AG08395 (cell line): ENCODE results near the gene NAP1L1.

Source experiments
- DNase-seq: peaks from one replicate; pipeline ENCODE4 v3.0.0; 2012; ENCODE audit warnings: mixed read lengths, low spot score

Gene NAP1L1

DNA sequence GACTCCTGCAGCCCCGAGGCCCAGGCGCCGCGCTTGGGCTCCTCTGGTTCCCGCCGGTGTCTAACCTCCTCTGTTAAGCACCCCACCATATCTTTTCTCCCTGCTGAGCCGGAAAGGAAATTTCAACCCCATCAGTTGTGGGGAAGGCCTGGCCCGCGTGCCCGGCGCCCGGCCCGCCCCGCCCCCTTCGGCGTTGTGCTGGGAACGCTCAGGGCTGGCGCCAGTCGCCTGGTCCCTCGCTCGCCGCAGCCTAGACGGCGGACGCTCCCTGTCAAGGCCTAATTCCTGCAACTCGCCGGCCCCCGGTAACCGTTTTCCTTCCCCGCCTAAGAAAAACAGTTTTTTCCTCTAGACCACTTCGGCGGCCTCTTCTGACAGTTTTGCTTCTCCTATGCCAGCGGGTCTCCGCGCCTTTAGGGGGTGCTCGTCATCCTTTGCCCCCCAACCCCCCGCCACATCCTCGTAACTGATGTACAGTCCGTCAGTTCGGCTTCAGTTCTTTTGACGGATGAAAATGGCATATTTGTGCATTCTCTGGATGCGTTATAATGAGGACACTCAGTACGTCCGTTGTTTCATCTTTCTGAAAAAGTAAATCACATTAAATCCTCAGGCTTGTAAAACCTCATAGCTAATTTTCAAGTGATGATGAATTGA lies 506 bp upstream of the NAP1L1 start:
- peak; percentile 78 for DNase-seq

- DNase-seq: no peak
Measured at GRCh38 chr12:76083246-76083903, 1.1 kb downstream of the NAP1L1 start.

DNA sequence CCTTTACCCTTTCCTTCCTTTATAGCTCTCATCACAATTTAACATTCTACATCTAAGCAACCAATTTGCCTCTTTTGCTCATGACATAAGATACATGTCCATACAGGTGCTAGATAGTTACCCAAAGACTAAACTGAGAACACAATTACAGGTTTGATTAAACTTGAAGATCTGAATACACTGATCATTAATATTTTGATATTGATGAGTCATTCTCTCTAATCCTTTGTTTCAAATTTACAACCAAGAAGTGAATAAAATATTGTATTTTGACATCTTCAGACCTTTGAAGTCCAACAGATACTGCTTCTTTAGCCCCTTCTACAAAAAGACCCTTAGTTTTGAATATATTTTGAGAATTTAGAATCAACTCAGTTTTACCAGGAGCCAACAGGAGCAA lies 2.6 kb downstream of the NAP1L1 start:
- DNase-seq: no peak

DNA sequence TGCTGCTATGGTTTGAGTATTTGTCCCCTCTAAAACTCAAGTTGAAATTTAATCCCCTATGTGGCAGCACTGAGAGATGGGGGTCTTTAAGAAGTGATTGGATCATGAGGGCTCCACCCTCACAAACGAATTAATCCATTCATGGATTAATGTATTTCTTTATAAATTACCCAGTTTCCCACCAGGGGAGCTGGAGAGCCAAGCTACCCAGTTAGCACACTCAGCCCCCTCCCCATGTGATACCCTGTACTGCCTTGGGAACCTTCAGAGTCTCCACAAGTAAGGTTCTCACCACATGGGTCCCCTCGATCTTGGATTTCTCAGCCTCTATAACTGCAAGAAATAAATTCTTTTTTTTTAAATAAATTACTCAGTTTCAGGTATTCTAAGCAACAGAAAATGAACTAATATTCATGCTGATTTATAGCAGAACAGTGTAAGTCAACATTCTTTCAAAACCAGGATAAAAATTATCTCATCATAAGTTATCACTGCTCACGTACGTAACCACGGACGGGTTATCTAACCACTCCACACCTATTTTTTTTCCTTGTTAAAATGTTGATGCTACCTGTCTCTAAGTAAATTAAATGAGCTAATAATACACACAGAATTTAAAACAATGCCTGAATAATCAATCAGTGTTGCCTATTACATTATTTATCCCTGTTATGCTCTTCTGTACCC lies 3.6 kb downstream of the NAP1L1 start:
- no peak for DNase-seq

GRCh38 chr12:76080017-76080728 lies 4.3 kb downstream of the NAP1L1 start:
- no peak for DNase-seq

- no peak for DNase-seq
Measured at GRCh38 chr12:76078748-76079147, 5.7 kb downstream of the NAP1L1 start.

DNA sequence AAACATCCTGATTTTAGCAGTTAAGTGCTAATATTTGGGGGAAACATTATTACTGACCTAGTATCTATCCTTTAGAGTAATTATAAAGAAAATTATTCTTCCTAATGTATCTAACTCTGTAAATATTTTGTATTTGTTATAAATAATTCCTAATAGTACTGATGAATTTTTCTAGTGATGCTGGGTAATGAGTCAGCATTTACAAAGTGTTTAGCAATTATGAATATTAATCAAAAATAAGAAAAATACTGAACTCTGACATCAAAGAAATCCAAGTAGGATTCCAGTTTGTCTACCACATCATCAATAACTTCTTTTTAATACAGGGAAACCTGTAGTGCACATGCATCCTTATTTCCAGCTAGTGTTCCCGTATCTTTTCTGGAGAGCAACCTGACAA lies 9.0 kb downstream of the NAP1L1 start:
- DNase-seq: no peak

DNA sequence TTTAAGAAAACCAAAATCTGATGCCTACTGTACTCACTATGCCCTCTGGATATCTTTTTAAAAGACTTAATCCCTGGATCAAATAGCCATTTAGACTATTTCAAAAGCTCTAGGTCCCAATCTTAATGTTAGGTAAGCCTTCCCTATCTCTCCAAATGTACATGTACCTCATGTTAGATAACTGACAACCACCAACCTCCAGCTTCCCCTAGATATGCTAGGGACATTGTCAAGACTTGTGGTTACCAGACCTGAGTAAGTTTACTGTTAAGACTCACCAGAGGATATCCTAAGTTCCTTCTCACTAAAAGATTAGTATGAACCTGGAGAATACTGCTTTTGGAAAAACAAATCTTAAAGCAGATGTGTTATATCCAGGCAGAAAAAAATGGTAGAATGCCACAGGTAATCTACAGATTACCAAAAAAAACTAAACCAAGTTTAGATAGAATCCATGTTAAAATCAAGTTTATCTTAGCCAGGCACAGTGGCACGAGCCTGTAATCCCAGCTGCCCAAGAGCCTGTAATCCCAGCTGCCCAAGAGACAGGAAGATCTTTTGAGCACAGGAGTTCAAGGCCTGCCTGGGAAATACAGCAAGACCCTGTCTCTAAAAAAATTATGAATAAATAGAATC lies 9.7 kb downstream of the NAP1L1 start:
- no peak for DNase-seq

- DNase-seq: no peak
Measured at GRCh38 chr12:76073561-76073960, 10.9 kb downstream of the NAP1L1 start.

DNA sequence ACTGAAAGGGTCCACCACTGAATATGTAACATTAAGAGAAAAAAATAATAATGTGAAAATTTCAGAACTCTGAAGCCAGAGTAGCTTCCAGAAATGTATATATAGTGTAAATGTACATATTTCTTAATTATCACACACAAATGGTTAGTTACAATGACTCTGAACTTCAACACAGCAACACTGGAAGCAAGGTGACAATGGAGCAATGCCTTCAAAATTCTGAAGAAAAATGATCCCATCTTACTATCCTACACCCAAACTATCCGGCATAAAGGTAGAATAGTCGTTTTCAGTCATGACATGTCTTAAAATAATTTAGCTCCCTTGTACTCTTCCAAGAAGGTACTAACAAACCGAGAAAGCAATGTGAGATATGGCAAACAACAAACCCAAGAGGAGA lies 11.9 kb downstream of the NAP1L1 start:
- DNase-seq: no peak

DNA sequence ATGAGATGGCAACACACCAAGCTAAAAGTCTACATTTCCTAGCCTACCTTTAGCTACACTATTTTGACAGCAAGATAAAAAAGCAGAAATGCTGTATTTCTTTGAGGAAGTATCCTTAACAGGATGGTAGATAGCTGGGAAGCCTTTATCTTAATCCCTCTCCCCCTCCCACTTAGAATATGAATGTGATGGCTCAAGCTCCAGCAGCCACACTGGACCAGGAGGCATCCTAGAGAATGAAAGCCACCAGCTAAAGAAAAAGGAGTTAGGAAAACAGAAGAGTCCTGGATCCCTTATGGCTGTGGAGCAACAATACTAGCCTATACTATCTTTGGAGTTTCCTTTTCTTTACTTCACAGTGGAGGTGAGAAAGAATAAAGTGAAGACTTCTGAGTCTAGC lies 15.1 kb downstream of the NAP1L1 start:
- no peak for DNase-seq

- DNase-seq: no peak
Measured at GRCh38 chr12:76065917-76066316, 18.6 kb downstream of the NAP1L1 start.

DNA sequence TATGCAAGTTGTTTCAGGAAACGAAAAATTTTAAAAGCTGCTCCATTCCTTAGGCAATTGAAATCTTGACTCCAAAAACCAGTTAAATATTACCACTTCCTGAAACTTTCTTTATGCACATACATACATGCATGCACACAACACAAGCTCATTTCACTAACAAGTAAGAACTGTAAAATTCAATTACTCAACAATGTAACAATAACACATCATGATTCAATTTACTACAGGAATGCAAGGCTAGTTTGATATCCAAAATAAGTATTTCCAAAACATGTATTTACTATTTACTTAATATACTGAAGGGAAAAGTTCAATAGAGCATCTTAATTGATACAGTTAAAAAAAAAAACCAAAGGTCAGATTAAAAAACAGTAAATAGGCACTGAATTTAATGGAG lies 19.6 kb downstream of the NAP1L1 start:
- DNase-seq: no peak

DNA sequence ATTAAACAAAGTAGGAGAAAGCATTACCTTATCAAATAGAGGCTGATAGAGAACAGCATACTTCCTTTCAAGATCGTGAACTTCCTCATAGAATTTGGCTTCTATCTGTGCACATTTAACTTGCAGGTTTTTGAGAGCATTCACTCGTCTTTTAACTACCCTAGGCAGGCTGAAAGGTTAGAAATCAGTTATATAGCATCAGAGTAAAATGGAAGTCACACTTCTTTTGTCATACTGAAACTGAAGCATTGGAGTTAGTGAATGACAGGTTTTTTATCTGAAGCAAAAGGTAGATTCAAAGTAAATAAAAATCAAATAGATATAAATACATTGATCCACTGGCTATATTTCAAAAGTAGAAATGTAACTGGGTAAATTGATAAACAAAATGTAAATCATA lies 24.4 kb downstream of the NAP1L1 start:
- DNase-seq: no peak

GRCh38 chr12:76057326-76057725 lies 27.2 kb downstream of the NAP1L1 start:
- DNase-seq: no peak

DNA sequence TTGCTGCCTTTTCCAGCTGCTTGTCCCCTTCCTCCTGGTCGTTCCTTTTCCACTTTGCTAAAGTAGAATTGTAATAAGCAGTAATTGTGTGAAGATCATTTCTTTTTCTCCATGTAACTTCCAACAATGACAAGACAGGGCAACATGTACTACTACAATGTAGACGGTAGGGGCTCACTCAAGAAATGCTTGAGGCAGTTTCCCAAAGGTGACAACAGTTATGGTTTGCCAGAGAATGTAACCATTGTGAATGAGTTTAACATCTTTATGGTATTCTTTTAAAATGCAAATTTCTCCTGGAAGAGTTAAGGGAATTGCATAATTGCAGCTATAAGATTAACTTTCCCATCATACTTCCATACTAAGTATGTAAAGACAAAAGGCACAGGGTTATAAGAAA lies 29.1 kb downstream of the NAP1L1 start:
- DNase-seq: no peak

GRCh38 chr12:76049575-76050251 lies 34.8 kb downstream of the NAP1L1 start:
- DNase-seq: no peak

DNA sequence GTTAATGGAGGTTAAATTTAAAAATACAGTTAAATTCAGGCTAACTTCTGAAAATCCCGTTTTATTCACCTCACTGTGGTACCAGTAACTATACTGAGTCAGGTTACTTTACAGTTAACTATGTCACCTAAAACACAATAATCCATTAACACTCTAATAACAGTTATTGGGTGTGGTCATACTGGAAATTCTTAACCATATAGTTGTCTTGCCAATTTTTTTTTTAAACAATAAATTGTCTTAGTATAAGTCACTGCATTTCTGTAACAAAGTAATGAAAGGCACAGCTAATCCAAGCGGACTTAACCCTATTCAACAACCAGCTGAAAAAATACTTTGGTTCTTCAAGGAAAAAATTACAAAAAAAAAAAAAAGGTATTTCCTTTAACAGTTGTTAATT lies 36.7 kb downstream of the NAP1L1 start:
- DNase-seq: no peak

- DNase-seq: no peak
Measured at GRCh38 chr12:76047060-76047459, 37.4 kb downstream of the NAP1L1 start.

DNA sequence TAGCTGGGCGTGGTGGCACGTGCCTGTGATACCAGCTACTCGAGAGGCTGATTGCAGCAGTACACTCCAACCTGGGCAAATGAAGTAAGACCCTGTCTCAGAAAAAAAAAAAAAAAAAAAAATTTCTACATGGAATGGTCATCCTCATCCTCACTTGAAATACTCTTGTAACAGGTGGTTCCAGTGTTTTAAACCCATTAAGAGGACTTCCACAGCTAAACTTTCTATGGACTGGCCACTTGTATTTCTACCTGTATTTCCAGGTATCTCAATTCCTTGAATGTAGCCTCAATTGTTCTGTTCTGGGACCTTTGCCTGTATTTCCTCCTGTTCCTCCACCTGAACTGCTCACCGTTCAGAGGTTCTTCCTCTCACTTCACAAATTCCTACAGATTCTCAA lies 41.1 kb downstream of the NAP1L1 start:
- DNase-seq: no peak

GRCh38 chr12:76042147-76042546 lies 42.3 kb downstream of the NAP1L1 start:
- no peak for DNase-seq

DNA sequence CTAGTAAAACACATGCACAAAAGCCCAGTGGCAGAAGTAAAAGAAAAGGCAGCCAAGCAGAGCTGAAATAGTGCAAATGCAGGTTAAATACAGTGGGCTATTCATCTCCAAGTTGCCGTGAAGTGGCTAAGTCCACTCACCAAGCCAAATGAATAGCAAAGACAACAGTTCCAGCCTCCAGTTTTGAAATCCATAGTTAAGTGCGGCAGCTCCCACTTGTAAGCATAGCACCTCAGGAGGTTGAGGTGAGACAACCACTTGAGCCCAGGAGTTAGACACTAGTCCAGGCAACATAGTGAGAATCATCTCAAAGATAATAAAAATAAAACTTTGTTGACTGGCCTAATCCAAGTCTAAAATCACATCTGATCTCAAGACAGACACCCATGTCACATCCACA lies 43.1 kb downstream of the NAP1L1 start:
- DNase-seq: no peak
